CD4-positive, alpha-beta T cell treated with Interleukin-15 for 4 hours (primary cell): ENCODE data around the gene F3.
"Not testable (repeated sequence)": the region's sequence is repeated elsewhere in the genome, so short reads cannot be mapped to it uniquely, and the experiment has no call there.

ENCODE experiments used
- DNase-seq: peaks from one replicate; pipeline ENCODE4 v3.0.0-alpha.2; 2020; ENCODE audit warnings: low spot score

The F3 gene

DNA sequence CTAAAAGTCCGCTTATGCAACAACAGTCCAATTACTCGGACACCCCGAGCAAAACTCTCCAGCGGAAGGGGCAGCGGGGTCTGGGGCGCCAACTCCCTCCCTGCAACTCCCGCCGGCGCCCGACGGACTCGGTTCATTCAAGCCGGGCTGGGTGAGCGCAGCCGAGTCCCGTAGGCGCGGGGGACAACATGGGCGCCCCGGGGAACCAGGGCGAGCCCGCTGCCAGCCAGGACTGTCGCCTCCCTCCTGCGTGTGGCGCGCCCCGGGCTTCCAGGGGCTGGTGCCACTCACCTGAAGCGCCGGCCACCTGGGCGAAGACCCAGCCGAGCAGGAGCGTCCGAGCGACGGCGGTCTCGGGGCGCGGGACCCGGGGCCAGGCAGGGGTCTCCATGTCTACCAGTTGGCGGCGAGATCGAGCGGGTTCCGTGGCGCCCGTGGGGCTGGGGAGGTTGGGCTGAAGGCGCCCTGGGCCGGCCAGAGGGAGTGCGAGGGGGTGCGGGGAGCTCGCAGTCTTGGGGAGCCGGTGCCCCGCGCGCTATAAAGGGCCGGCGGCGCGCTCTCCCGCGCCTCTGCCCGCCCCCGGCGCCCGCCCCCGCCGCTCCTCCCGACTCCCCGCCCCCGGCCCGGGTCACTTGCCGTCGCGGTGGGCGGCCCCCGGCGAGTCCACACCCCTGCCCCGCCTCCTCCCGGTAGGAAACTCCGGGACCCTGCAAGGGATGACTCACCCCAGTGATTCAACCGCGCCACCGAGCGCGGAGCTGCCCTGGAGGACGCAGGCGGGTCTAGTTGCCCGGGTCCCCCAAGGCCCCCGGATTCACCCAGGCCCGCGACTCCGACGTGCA, at the start of gene F3:
Gene F3 (minus strand): TSS at position 514 of the 842 bp plus-strand sequence. CDS start 123 bp downstream, at position 391.
- DNase-seq, result peak; percentile 46

GRCh38 chr1:94590203-94591137, 48.9 kb upstream of the F3 start:
- DNase-seq, result no peak

DNA sequence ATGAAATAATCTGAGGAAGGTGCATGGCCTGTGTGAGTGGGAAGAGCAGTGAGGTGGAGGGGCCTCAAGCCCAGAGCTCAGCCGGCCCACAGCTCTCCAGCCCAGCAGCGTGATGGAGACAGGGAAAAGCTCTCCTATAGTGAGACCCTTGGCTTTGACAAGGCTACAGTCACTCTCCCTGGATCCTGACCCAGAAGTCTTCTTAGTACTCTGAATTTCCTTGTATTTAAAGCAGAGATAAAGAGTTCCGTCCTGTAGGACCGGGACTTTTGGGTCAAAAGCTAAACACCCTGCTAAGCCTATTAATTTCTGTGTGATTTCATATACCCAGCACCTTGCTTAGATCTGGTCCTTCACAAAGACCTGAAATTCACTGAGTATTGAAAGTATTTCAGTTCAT, 48.2 kb upstream of the F3 start:
- DNase-seq, result no peak

DNA sequence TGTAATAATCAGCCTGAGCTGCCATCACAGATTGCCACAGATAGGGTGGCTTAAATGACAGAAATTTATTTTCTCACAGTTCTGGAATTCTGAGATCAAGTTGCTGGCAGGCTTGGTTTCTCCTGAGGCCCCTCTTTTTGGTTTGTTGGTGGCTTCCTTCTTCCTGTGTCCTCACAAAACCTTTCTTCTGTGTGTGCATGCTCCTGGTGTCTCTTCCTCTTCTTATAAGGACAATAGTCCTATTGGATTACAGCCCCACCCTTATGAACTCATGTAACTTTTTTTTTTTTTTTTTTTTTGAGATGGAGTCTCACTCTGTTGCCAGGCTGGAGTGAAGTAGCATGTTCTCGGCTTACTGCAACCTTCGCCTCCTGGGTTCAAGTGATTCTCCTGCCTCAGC, 41.0 kb upstream of the F3 start:
- DNase-seq, result no peak

DNA sequence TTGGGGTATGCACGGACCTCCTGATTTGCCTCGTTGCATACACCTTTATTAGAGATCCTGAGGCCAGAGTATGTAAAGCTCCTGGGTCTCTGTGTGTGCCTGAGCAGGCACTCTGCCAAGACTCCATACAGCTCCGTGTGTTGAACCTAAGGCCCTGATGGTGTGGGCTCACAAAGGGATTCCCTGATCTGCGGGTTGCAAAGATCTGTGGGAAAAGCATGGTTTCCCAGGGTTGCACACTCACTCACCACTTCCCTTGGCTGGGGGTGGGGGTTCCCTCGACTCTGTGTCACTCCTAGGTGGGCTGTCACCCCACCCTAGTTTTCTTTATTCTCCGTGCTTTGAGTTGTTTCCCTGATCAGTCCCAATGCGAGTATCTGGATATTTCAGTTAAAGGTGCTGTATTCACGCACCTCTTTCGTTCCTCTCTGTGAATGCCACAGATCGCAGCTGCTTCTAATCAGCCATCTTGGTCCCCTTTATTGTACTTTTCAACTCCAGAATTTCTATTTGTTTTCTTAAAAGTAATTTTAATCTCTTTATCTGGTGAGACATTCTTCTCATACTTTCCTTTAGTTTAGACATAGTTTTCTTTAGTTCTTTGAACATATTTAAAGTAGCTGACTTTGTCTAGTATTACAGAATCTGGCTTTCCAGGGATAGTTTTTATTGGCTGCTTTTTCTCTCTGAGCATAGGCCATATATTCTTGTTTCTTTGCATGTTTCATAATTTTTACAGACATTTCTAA, 39.0 kb upstream of the F3 start:
- DNase-seq, result no peak

- DNase-seq, result no peak
These were observed 38.3 kb upstream of the F3 start for GRCh38 chr1:94579876-94580294.

GRCh38 chr1:94578856-94579255, 37.3 kb upstream of the F3 start:
- DNase-seq, result no peak

GRCh38 chr1:94573917-94574316, 32.4 kb upstream of the F3 start:
- DNase-seq, result not testable (repeated sequence)

GRCh38 chr1:94572780-94573179, 31.2 kb upstream of the F3 start:
- DNase-seq, result no peak

DNA sequence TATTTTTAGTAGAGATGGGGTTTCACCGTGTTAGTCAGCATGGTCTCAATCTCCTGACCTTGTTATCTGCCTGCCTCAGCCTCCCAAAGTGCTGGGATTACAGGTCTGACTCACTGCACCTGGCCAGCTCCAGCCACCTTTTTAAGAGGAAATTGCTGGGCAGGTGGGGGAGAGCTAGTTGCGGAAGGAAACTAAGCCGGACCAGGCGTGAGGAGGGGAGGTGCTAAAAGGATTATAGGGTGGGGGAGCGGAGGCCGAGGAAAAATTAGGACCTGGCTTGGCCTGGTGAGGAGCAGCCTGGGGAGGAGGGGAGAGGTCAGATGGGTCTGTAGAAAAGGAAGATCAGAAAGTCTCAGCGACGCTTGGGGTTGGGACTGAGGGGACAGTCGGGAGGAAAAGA, 29.4 kb upstream of the F3 start:
- DNase-seq, result not testable (repeated sequence)

DNA sequence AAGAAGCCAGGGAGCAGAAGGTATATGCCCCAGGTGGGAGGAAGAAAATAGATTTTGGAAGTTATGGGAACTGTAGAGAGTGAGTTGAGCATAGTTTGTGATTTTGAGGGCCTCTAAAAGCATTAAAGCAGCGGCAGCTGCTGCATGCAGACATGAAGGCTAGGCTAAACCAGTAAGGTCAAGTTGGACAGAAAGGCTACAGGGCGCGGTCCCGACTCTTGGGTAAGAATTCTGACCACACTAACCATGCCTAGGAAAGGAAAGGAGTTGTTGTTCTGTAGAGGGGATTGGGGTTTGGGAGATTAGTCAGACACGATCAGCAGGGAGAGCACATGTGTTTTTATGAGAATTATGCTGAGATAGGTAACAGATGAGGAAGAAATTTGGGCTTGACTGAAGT, 27.2 kb upstream of the F3 start:
- not testable (repeated sequence) for DNase-seq

GRCh38 chr1:94567975-94568607, 26.5 kb upstream of the F3 start:
- DNase-seq, result not testable (repeated sequence)

DNA sequence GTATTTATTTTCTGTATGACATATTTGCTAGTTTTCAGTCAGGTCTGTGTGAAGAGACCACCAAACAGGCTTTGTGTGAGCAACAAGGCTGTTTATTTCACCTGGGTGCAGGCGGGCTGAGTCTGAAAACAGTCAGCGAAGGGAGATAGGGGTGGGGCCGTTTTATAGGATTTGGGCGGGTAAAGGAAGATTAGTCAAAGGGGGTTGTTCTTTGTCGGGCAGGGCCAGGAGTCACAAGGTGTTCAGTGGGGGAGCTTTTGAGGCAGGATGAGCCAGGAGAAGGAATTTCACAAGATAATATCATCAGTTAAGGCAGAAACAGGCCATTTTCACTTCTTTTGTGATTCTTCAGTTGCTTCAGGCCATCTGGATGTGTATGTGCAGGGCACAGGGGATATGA, 24.9 kb upstream of the F3 start:
- not testable (repeated sequence) for DNase-seq

- no peak for DNase-seq
These were observed 24.3 kb upstream of the F3 start for GRCh38 chr1:94565901-94566300.

GRCh38 chr1:94562519-94563260, 21.1 kb upstream of the F3 start:
- no peak for DNase-seq

- no peak for DNase-seq
These were observed 18.8 kb upstream of the F3 start for GRCh38 chr1:94560333-94560732.

DNA sequence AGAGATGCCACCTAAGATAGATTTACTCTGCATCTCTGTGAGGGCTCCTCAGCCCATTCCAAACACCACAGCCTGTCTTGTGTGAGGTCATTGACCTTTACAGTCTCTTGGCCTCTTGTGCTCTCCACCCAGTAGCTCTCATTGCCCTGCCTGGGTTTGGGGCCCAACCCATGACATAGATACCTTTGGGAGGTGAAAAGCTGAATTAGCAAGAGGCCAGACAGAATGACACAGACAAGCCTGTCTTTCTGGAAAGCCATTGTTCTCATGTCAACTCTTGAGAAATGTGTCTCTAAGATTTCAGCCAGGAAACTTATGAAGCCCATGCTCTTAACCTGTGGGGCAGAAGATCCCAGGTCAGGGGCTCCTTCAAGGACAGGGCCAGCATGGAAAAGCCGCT, 18.4 kb upstream of the F3 start:
- no peak for DNase-seq

DNA sequence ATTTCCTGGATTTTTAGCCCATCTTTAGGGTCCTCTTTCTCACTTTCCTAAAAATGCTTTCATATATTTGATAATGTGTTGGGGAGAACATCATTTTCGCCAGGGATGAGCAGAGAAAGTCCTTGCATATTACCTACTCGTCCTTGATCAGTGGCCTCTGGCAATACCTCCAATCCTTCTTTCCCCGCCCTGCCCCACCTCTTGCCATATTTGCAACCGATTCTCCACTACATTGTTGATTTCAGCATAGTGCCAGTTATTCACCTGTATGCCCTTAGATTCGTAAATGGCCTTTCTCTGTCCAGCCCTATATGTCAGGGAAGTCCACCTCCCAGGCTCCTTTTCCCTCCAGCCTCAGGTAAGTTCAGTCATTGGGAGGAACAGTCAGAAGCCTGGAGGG, 13.5 kb upstream of the F3 start:
- DNase-seq, result no peak

DNA sequence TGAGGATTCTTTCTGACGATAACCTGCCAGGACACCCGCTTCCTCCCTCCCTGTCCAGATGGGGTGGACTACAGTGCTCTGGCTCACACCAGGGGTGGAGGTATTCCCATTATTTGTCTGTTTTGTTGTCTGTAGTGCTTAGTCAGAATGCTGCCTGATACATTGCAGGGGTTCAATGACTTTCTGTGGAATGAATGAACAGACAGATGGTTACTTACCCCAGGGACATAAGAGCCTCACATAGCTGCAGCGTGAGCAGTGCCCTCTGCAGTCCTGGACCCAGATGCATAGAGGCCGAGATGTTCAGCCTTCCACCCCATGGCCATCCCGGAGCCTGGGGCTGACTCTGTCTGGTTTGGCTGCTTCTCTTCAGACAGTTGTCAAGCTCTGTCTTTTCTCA, 13.0 kb upstream of the F3 start:
- no peak for DNase-seq

GRCh38 chr1:94553931-94554330, 12.4 kb upstream of the F3 start:
- DNase-seq, result no peak

- DNase-seq, result no peak
These were observed 11.8 kb upstream of the F3 start for GRCh38 chr1:94553323-94553730.
